Thyroid gland (tissue), 4 donors: ENCODE data around the gene DMD. TPM values are rescaled to one million over a fixed set of nuclear protein-coding genes. Genes with fewer than 3 reads are reported as not detected.

ENCODE experiments used
- DNase-seq, 2 donors: peaks; one replicate each; pipeline ENCODE4 v3.0.0-alpha.2; 2019
- H3K27ac ChIP-seq, 3 donors: fragments of 200-600 bp; sonication (generic); 1 replicate in 2 of 3; 2 replicates in 1 of 3; pipeline ENCODE4 v1.5.1; 2016 to 2019; ENCODE audit warnings: mild to moderate bottlenecking in 1 of 3, moderate library complexity in 1 of 3
- H3K27me3 ChIP-seq: fragments of 200-600 bp; sonication (generic); one replicate; pipeline ENCODE4 v1.5.1; 2019
- H3K36me3 ChIP-seq, 2 donors: fragments of 200-600 bp; sonication (generic); one replicate each; pipeline ENCODE4 v1.5.1; 2016 to 2019
- H3K4me1 ChIP-seq, 2 donors: fragments of 200-600 bp; sonication (generic); one replicate each; pipeline ENCODE4 v1.5.1; 2017 to 2019
- H3K4me3 ChIP-seq, 3 donors: fragments of 200-600 bp; sonication (generic); replicated peaks in 1 of 3; 1 replicate in 2 of 3; 2 replicates in 1 of 3; pipeline ENCODE4 v1.5.1; 2016; ENCODE audit warnings: mild to moderate bottlenecking in 1 of 3
- H3K9me3 ChIP-seq: fragments of 200-600 bp; sonication (generic); one replicate; pipeline ENCODE4 v1.5.1; 2017
- CTCF ChIP-seq, 6 experiments: fragments of 200-600 bp in 3 of 6; fragments of 450-650 bp in 3 of 6; sonication (generic) in 3 of 6; IDR thresholded peaks; one replicate each; pipeline ENCODE4 v1.5.1; 2016 to 2019; ENCODE audit warnings: antibody characterized with exemption in 6 of 6, mild to moderate bottlenecking in 2 of 6, inconsistent platforms in 1 of 6, moderate library complexity in 1 of 6
- POLR2A ChIP-seq, 2 donors: fragments of 450-650 bp; IDR thresholded peaks; one replicate each; pipeline ENCODE4 v1.6.1; 2017; ENCODE audit warnings: antibody characterized with exemption in 2 of 2, mild to moderate bottlenecking in 2 of 2, moderate library complexity in 1 of 2
- WGBS, 2 donors: methylation state at CpG; one replicate each; pipeline ENCODE4 v1.1.5; 2017; 5-methylcytosine and 5-hydroxymethylcytosine counted together
- intact Hi-C: fragments of 100-400 bp; cut with DNase I; formaldehyde crosslinking; loops from one replicate; pipeline ENCODE4 v1.15.1; 2023
- total RNA-seq, 4 donors: library from RNA; depleted of rRNA; stranded (reverse); fragments of >200 nt; gene quantifications; one replicate each; pipeline ENCODE4 v1.2.3, GENCODE V29; 2016

DMD gene
- total RNA-seq, 4 donors from 2014 or later, result 16.5 to 24.0 (median 21.7) TPM

- intact Hi-C loops, result no loop called here
- H3K4me1 ChIP-seq, result no peaks in the 10 kb centered on the region
- no peaks in the 10 kb centered on the region for H3K27me3 ChIP-seq
- DNase-seq, result no peak
- no peaks in the 10 kb centered on the region for H3K36me3 ChIP-seq
- no peak overlapping the region for H3K4me3 ChIP-seq
- WGBS, 2 donors, result 91 to 94% methylated on average over 5 of the region's 5 CpGs
- TF ChIP-seq POLR2A (IDR thresholded peaks at IDR 0.05) (no peak), CTCF (IDR thresholded peaks at IDR 0.05) (no peak)
- no peak overlapping the region for H3K27ac ChIP-seq
- H3K9me3 ChIP-seq, result no peaks in the 10 kb centered on the region
These were observed 51.1 kb downstream of the DMD start for GRCh38 chrX:33160273-33160672.

GRCh38 chrX:33156152-33156726, 55.1 kb downstream of the DMD start:
- 72 to 73% methylated on average over 2 of the region's 2 CpGs for WGBS, 2 donors
- no peak for TF ChIP-seq POLR2A (IDR thresholded peaks at IDR 0.05)
- no peak for TF ChIP-seq CTCF (IDR thresholded peaks at IDR 0.05)
- no peak overlapping the region for H3K27ac ChIP-seq
- intact Hi-C loops, result no loop called here
- H3K4me1 ChIP-seq, result no peaks in the 10 kb centered on the region
- H3K4me3 ChIP-seq, result no peak overlapping the region
- no peaks in the 10 kb centered on the region for H3K9me3 ChIP-seq
- H3K27me3 ChIP-seq, result no peaks in the 10 kb centered on the region
- no peaks in the 10 kb centered on the region for H3K36me3 ChIP-seq
- no peak for DNase-seq

GRCh38 chrX:33149580-33149979, 61.8 kb downstream of the DMD start:
- Histone ChIP-seq H3K4me1 (no peaks in the 10 kb centered on the region), H3K27ac (no peak overlapping the region), H3K36me3 (no peaks in the 10 kb centered on the region), H3K9me3 (no peaks in the 10 kb centered on the region), H3K27me3 (no peaks in the 10 kb centered on the region), H3K4me3 (no peak overlapping the region)
- DNase-seq, result no peak
- intact Hi-C loops, result no loop called here
- TF ChIP-seq POLR2A (IDR thresholded peaks at IDR 0.05) (no peak), CTCF (IDR thresholded peaks at IDR 0.05) (no peak)
- WGBS, 2 donors, result 92 to 93% methylated on average over 3 to 4 of the region's 4 CpGs

- intact Hi-C loops, result no loop called here
- no peaks in the 10 kb centered on the region for H3K36me3 ChIP-seq
- H3K9me3 ChIP-seq, result no peaks in the 10 kb centered on the region
- H3K27ac ChIP-seq, result no peak overlapping the region
- H3K4me3 ChIP-seq, result no peak overlapping the region
- no peaks in the 10 kb centered on the region for H3K4me1 ChIP-seq
- DNase-seq, result no peak
- TF ChIP-seq POLR2A (IDR thresholded peaks at IDR 0.05) (no peak), CTCF (IDR thresholded peaks at IDR 0.05) (no peak)
- 86 to 94% methylated on average over 3 to 5 of the region's 5 CpGs for WGBS, 2 donors
- H3K27me3 ChIP-seq, result no peaks in the 10 kb centered on the region
These were observed 62.3 kb downstream of the DMD start for GRCh38 chrX:33149085-33149484.

- Histone ChIP-seq H3K4me1 (no peaks in the 10 kb centered on the region), H3K4me3 (no peak overlapping the region), H3K36me3 (no peaks in the 10 kb centered on the region), H3K27ac (no peak overlapping the region), H3K9me3 (no peaks in the 10 kb centered on the region), H3K27me3 (no peaks in the 10 kb centered on the region)
- intact Hi-C loops, result no loop called here
- DNase-seq, result no peak
- no peak for TF ChIP-seq CTCF (IDR thresholded peaks at IDR 0.05)
- no peak for TF ChIP-seq POLR2A (IDR thresholded peaks at IDR 0.05)
- WGBS, 2 donors, result 94 to 96% methylated on average over 8 of the region's 8 CpGs
These were observed 69.0 kb downstream of the DMD start for GRCh38 chrX:33142331-33142730.
